Astrocyte (in vitro differentiated cells and primary cell): ENCODE measurements around the gene GMFB. TPM values are rescaled to one million over a fixed set of nuclear protein-coding genes. Genes with fewer than 3 reads are reported as not detected.

Experiments used
- DNase-seq: peaks from one replicate; pipeline ENCODE4 v3.0.0-alpha.2; 2010; ENCODE audit warnings: low read depth
- FAIRE-seq: peaks from 2 replicates; lab custom pipeline; 2011; peaks lifted over from hg19 to GRCh38; lab: Jason Lieb, UNC
- H2AFZ ChIP-seq: 2 replicates; pipeline ENCODE4 v1.6.0; 2012; ENCODE audit warnings: low read depth, low read length, inconsistent platforms
- H3K27ac ChIP-seq: 2 replicates; pipeline ENCODE4 v1.5.1; 2011; ENCODE audit warnings: low read depth, low read length, inconsistent platforms
- H3K27me3 ChIP-seq: 2 replicates; pipeline ENCODE4 v1.6.0; 2011; ENCODE audit warnings: low read length, inconsistent platforms; ENCODE audit not compliant: insufficient read depth
- H3K36me3 ChIP-seq: 2 replicates; pipeline ENCODE4 v1.5.1; 2011; ENCODE audit warnings: low read length, inconsistent platforms; ENCODE audit not compliant: insufficient read depth
- H3K4me1 ChIP-seq: 2 replicates; pipeline ENCODE4 v1.5.1; 2011; ENCODE audit warnings: low read length, inconsistent platforms; ENCODE audit not compliant: insufficient read depth
- H3K4me2 ChIP-seq: 2 replicates; pipeline ENCODE4 v1.6.0; 2012; ENCODE audit warnings: low read length, inconsistent platforms
- H3K4me3 ChIP-seq: 2 replicates; pipeline ENCODE4 v1.5.1; 2011; ENCODE audit warnings: low read depth, mild to moderate bottlenecking, low read length, inconsistent platforms; ENCODE audit not compliant: insufficient read depth
- H3K79me2 ChIP-seq: 2 replicates; pipeline ENCODE4 v1.6.0; 2012; ENCODE audit warnings: mild to moderate bottlenecking, low read length, inconsistent platforms; ENCODE audit not compliant: insufficient read depth
- H3K9ac ChIP-seq: 2 replicates; pipeline ENCODE4 v1.6.0; 2012; ENCODE audit warnings: mild to moderate bottlenecking, low read length, inconsistent platforms
- H3K9me3 ChIP-seq: 2 replicates; pipeline ENCODE4 v1.5.1; 2012; ENCODE audit warnings: low read depth, mild to moderate bottlenecking, low read length, inconsistent platforms; ENCODE audit not compliant: insufficient read depth
- H4K20me1 ChIP-seq: 2 replicates; pipeline ENCODE4 v1.6.0; 2012; ENCODE audit warnings: low read length, inconsistent platforms; ENCODE audit not compliant: insufficient read depth
- H3K27ac Mint-ChIP-seq: one replicate; pipeline ENCODE4 v1.8.0; 2021; ENCODE audit warnings: mild to moderate bottlenecking, mixed read lengths; ENCODE audit not compliant: unreplicated experiment
- H3K27me3 Mint-ChIP-seq: one replicate; pipeline ENCODE4 v1.8.0; 2021; ENCODE audit warnings: low read depth, mixed read lengths; ENCODE audit not compliant: unreplicated experiment
- H3K36me3 Mint-ChIP-seq: one replicate; pipeline ENCODE4 v1.8.0; 2021; ENCODE audit warnings: low read depth, mixed read lengths; ENCODE audit not compliant: unreplicated experiment
- H3K4me1 Mint-ChIP-seq: one replicate; pipeline ENCODE4 v1.8.0; 2021; ENCODE audit warnings: low read depth, mixed read lengths; ENCODE audit not compliant: unreplicated experiment
- H3K4me3 Mint-ChIP-seq: one replicate; pipeline ENCODE4 v1.8.0; 2021; ENCODE audit warnings: mild to moderate bottlenecking, moderate library complexity, mixed read lengths; ENCODE audit not compliant: unreplicated experiment
- H3K9me3 Mint-ChIP-seq: one replicate; pipeline ENCODE4 v1.8.0; 2021; ENCODE audit warnings: mild to moderate bottlenecking, mixed read lengths; ENCODE audit not compliant: unreplicated experiment
- EZH2 ChIP-seq: IDR thresholded peaks from 2 replicates; pipeline ENCODE4 v1.6.1; 2012; ENCODE audit warnings: mild to moderate bottlenecking, low read length, inconsistent platforms; ENCODE audit not compliant: insufficient read depth
- total RNA-seq: library from RNA; stranded (reverse); gene quantifications from 2 replicates; pipeline ENCODE4 v1.2.1, GENCODE V29; 2021
- TF ChIP-seq, protein P1 (sequence below): IDR thresholded peaks from 2 replicates; pipeline ENCODE4 v1.5.1; 2011; ENCODE audit warnings: low read depth, mild to moderate bottlenecking, inconsistent platforms, low read length, moderate library complexity; ENCODE audit not compliant: insufficient read depth

Gene GMFB
- total RNA-seq, 1 donor from 2014 or later: 73.4 TPM

GRCh38 chr14:54475187-54475899 lies 13.4 kb downstream of the GMFB start:
- no peak for TF ChIP-seq EZH2
- TF ChIP-seq, protein P1, sequence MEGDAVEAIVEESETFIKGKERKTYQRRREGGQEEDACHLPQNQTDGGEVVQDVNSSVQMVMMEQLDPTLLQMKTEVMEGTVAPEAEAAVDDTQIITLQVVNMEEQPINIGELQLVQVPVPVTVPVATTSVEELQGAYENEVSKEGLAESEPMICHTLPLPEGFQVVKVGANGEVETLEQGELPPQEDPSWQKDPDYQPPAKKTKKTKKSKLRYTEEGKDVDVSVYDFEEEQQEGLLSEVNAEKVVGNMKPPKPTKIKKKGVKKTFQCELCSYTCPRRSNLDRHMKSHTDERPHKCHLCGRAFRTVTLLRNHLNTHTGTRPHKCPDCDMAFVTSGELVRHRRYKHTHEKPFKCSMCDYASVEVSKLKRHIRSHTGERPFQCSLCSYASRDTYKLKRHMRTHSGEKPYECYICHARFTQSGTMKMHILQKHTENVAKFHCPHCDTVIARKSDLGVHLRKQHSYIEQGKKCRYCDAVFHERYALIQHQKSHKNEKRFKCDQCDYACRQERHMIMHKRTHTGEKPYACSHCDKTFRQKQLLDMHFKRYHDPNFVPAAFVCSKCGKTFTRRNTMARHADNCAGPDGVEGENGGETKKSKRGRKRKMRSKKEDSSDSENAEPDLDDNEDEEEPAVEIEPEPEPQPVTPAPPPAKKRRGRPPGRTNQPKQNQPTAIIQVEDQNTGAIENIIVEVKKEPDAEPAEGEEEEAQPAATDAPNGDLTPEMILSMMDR: no peak
- H3K9me3 Mint-ChIP-seq: no peaks in the 10 kb centered on the region
- Histone ChIP-seq H3K79me2 (peaks cover 5% of the 10 kb centered on the region), H3K36me3 (peaks cover 36% of the 10 kb centered on the region), H3K4me3 (no peak overlapping the region), H3K9ac (no peak overlapping the region), H2AFZ (no peak overlapping the region), H3K27ac (no peak overlapping the region), H3K4me2 (no peak overlapping the region), H4K20me1 (peaks cover 22% of the 10 kb centered on the region), H3K4me1 (peaks cover 5% of the 10 kb centered on the region), H3K9me3 (no peaks in the 10 kb centered on the region), H3K27me3 (no peaks in the 10 kb centered on the region)
- H3K4me1 Mint-ChIP-seq: peaks cover 2% of the 10 kb centered on the region
- DNase-seq (peak; percentile 13), FAIRE-seq (no peak)
- no peaks in the 10 kb centered on the region for H3K27me3 Mint-ChIP-seq
- H3K27ac Mint-ChIP-seq: no peak overlapping the region
- no peak overlapping the region for H3K4me3 Mint-ChIP-seq
- peaks cover 9% of the 10 kb centered on the region for H3K36me3 Mint-ChIP-seq

GRCh38 chr14:54474232-54474793 lies 14.5 kb downstream of the GMFB start:
- peaks cover 34% of the 10 kb centered on the region for H3K36me3 ChIP-seq
- Mint-ChIP-seq H3K9me3 (no peaks in the 10 kb centered on the region), H3K27ac (no peak overlapping the region), H3K4me3 (no peak overlapping the region), H3K27me3 (no peaks in the 10 kb centered on the region), H3K4me1 (peaks cover 2% of the 10 kb centered on the region), H3K36me3 (peaks cover 11% of the 10 kb centered on the region)
- no peak overlapping the region for H3K4me2 ChIP-seq
- no peaks in the 10 kb centered on the region for H3K9me3 ChIP-seq
- TF ChIP-seq, protein P1: no peak
- TF ChIP-seq EZH2: no peak
- H3K9ac ChIP-seq: no peak overlapping the region
- peaks cover 5% of the 10 kb centered on the region for H3K79me2 ChIP-seq
- H3K27ac ChIP-seq: no peak overlapping the region
- FAIRE-seq: no peak
- no peak overlapping the region for H2AFZ ChIP-seq
- H4K20me1 ChIP-seq: peaks cover 22% of the 10 kb centered on the region
- DNase-seq: peak; percentile 49
- no peak overlapping the region for H3K4me3 ChIP-seq
- no peaks in the 10 kb centered on the region for H3K27me3 ChIP-seq
- peaks cover 5% of the 10 kb centered on the region for H3K4me1 ChIP-seq

DNA sequence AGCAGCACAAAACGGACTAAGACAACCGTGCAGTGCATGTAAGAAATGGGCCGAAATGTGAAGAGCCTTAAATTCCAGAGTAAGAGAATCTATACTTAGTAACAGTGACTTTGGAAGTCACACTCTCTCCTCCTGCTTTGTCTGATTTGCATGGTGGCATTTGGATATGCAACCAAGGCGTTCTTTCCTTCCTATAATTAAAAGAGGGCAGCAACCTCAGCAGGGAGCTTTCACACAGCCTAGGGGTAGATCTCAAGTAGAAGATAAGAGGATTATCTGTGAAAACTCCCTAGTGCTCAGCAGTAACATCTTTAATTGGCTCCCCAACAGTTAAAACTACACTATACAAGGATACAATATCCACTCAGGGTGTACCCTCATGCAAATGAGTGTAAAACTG lies 16.5 kb downstream of the GMFB start:
- H3K4me2 ChIP-seq: no peak overlapping the region
- H3K27ac ChIP-seq: no peak overlapping the region
- FAIRE-seq (no peak), DNase-seq (no peak)
- H3K4me3 ChIP-seq: no peak overlapping the region
- H3K27me3 Mint-ChIP-seq: no peaks in the 10 kb centered on the region
- H4K20me1 ChIP-seq: peaks cover 19% of the 10 kb centered on the region
- TF ChIP-seq EZH2: no peak
- TF ChIP-seq, protein P1: no peak
- H2AFZ ChIP-seq: no peak overlapping the region
- H3K9ac ChIP-seq: no peak overlapping the region
- H3K4me1 ChIP-seq: peaks cover 5% of the 10 kb centered on the region
- H3K4me3 Mint-ChIP-seq: no peak overlapping the region
- no peaks in the 10 kb centered on the region for H3K79me2 ChIP-seq
- H3K36me3 ChIP-seq: peaks cover 16% of the 10 kb centered on the region
- H3K27me3 ChIP-seq: no peaks in the 10 kb centered on the region
- no peaks in the 10 kb centered on the region for H3K9me3 ChIP-seq
- H3K27ac Mint-ChIP-seq: no peak overlapping the region
- peaks cover 5% of the 10 kb centered on the region for H3K9me3 Mint-ChIP-seq
- H3K36me3 Mint-ChIP-seq: peaks cover 19% of the 10 kb centered on the region
- no peaks in the 10 kb centered on the region for H3K4me1 Mint-ChIP-seq
